Upper lobe of right lung (tissue), 1 donor: ENCODE results near the gene IQCB1. TPM values are rescaled to one million over a fixed set of nuclear protein-coding genes. Genes with fewer than 3 reads are reported as not detected.

Source experiments
- ATAC-seq: fragments of 200-7000 bp; cut with Tn5 transposase; one replicate; pipeline ENCODE4 v1.9.1; 2020; ENCODE audit warnings: mild to moderate bottlenecking, moderate library complexity
- DNase-seq: peaks from one replicate; pipeline ENCODE4 v3.0.0-alpha.2; 2020
- H3K27ac ChIP-seq: fragments of 200-600 bp; one replicate; pipeline ENCODE4 v1.8.0; 2022
- H3K27me3 ChIP-seq: fragments of 200-600 bp; one replicate; pipeline ENCODE4 v1.8.0; 2022; ENCODE audit warnings: mild to moderate bottlenecking
- H3K36me3 ChIP-seq: fragments of 200-600 bp; one replicate; pipeline ENCODE4 v1.8.0; 2022
- H3K4me1 ChIP-seq: fragments of 200-600 bp; one replicate; pipeline ENCODE4 v1.8.0; 2022
- H3K4me3 ChIP-seq: fragments of 200-600 bp; one replicate; pipeline ENCODE4 v1.8.0; 2022; ENCODE audit warnings: mild to moderate bottlenecking
- H3K9me3 ChIP-seq: fragments of 200-600 bp; one replicate; pipeline ENCODE4 v1.8.0; 2022
- intact Hi-C: fragments of 100-400 bp; cut with DNase I; formaldehyde crosslinking; loops from one replicate; pipeline ENCODE4 v1.11.0; 2022
- total RNA-seq: library from RNA; stranded (reverse); fragmentation: NEBNext Ultra II Directional; extraction: Animal tissue kit (Norgen Biotek cat#: 25700); gene quantifications from one replicate; pipeline ENCODE4 v1.2.1, GENCODE V29; 2021
- TF ChIP-seq, protein P1 (sequence below): fragments of 200-600 bp; IDR thresholded peaks from one replicate; pipeline ENCODE4 v1.8.0; 2022; ENCODE audit warnings: antibody characterized with exemption
- donor health status: DM: no; HTN: yes; CAD: no; lungs with severe emphysema.

The IQCB1 gene
- total RNA-seq, 1 donor from 2014 or later, result 14.5 TPM

DNA sequence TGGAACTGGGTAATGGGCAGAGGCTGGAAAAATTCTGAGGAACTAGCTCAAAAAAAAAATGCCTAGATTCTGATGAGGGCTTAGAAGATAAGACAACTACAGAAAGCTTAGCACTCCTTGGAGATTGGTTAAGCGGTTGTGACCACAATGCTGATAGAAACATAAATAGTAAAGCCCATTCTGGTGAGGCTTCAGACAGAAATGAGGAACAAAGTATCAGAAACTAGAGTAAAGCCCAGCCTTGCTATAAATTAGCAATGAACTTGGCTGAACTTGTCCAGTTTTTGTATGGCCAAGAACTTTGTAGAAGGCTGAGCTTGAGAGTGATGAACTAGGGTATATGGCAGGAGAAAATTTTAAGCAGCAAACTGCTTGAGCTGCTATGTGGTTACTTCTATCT is 110.7 kb downstream of the IQCB1 start:
- no peak for ATAC-seq
- Histone ChIP-seq H3K9me3 (no peaks in the 10 kb centered on the region), H3K27ac (no peak overlapping the region), H3K27me3 (no peaks in the 10 kb centered on the region), H3K4me1 (no peaks in the 10 kb centered on the region), H3K4me3 (no peak overlapping the region), H3K36me3 (peaks cover 98% of the 10 kb centered on the region)
- intact Hi-C loops, result no loop called here
- no peak for DNase-seq
- TF ChIP-seq, protein P1, sequence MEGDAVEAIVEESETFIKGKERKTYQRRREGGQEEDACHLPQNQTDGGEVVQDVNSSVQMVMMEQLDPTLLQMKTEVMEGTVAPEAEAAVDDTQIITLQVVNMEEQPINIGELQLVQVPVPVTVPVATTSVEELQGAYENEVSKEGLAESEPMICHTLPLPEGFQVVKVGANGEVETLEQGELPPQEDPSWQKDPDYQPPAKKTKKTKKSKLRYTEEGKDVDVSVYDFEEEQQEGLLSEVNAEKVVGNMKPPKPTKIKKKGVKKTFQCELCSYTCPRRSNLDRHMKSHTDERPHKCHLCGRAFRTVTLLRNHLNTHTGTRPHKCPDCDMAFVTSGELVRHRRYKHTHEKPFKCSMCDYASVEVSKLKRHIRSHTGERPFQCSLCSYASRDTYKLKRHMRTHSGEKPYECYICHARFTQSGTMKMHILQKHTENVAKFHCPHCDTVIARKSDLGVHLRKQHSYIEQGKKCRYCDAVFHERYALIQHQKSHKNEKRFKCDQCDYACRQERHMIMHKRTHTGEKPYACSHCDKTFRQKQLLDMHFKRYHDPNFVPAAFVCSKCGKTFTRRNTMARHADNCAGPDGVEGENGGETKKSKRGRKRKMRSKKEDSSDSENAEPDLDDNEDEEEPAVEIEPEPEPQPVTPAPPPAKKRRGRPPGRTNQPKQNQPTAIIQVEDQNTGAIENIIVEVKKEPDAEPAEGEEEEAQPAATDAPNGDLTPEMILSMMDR, result no peak

DNA sequence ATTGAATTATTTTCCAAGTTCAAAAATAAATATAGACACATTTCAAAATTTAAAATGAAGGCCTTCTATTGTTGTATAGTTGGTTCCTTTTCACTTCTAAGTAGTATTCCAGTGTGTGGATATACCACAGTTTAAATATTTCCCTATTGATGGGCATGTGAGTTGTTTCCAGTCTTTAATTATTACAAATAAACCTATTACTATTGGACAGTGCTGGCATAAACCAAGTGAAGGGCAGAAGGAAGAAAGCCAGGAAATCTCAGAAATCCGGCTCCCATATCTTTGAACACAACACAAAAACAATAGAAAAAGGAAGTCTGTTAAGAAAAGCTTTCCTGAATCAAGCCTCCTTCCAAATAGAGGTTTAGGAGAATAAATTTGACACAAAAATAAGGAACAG is 111.4 kb downstream of the IQCB1 start:
- DNase-seq (no peak), ATAC-seq (no peak)
- intact Hi-C loops, result no loop called here
- peaks cover 97% of the 10 kb centered on the region for H3K36me3 ChIP-seq
- H3K4me1 ChIP-seq, result no peaks in the 10 kb centered on the region
- H3K27ac ChIP-seq, result no peak overlapping the region
- H3K9me3 ChIP-seq, result no peaks in the 10 kb centered on the region
- no peaks in the 10 kb centered on the region for H3K27me3 ChIP-seq
- no peak overlapping the region for H3K4me3 ChIP-seq
- TF ChIP-seq, protein P1, result no peak

DNA sequence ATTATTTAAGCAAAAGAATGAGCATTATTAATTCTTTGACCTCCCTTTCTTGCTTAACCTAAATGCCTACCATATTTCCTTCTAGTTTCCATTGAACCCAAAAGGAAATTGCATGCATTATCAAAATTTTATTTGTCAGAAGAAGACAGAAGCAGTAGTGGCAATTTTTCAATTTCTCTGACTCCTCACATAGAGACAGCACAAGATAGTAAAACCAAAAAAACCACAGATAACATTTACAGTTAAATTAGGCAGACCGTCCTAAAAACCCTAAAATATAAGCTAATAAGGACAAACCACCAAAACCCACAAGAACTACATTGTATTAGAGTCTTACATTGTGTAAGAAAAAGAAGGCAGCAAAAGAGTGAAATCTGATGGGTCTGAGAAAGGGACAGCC is 112.4 kb downstream of the IQCB1 start:
- peaks cover 97% of the 10 kb centered on the region for H3K36me3 ChIP-seq
- intact Hi-C loops, result no loop called here
- H3K27me3 ChIP-seq, result no peaks in the 10 kb centered on the region

DNA sequence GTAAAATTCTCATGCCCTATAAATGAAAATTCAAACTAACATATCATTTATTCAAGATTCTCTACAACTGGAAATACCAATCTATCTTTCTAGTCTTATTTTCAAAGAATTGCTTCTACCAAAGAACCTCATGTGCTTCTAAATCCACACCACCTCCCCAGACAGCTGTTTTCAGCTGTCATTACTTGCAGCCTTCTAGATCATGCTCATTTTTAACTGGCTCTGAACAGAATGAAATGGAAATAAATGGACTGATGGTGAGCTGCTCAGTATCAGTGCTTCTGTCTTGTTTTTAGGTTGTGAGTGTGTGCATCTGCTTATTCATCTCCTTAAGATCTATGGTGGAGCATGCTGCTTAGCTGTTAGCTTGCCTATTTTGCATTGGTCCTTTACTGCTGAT is 114.7 kb downstream of the IQCB1 start:
- Histone ChIP-seq H3K4me1 (no peaks in the 10 kb centered on the region), H3K36me3 (peaks cover 99% of the 10 kb centered on the region), H3K9me3 (no peaks in the 10 kb centered on the region), H3K4me3 (no peak overlapping the region), H3K27ac (no peak overlapping the region), H3K27me3 (no peaks in the 10 kb centered on the region)
- no peak for ATAC-seq
- intact Hi-C loops, result no loop called here
- TF ChIP-seq, protein P1, result no peak
- DNase-seq, result no peak

More for the DNA sequence above, 112.4 kb downstream of the IQCB1 start:
- Histone ChIP-seq H3K9me3 (no peaks in the 10 kb centered on the region), H3K27ac (no peak overlapping the region), H3K4me3 (no peak overlapping the region), H3K4me1 (no peaks in the 10 kb centered on the region)
- no peak for ATAC-seq
- TF ChIP-seq, protein P1, result no peak
- no peak for DNase-seq

Other genes with a start within 250 kb of the IQCB1 start
- 0.09 TPM for gene FBXO40, start 241.7 kb downstream of the IQCB1 start, total RNA-seq
- gene HCLS1, start 174.2 kb downstream of the IQCB1 start, total RNA-seq, result 76.5 TPM
- gene GOLGB1, start 85.3 kb downstream of the IQCB1 start, total RNA-seq, result 57.0 TPM
- gene EAF2, start 149 bp upstream of the IQCB1 start, total RNA-seq, result 4.8 TPM
- 63.6 TPM for gene SLC15A2, start 59.3 kb upstream of the IQCB1 start, total RNA-seq
- gene ILDR1, start 187.2 kb upstream of the IQCB1 start, total RNA-seq, result 6.9 TPM
- gene CD86, start 220.3 kb upstream of the IQCB1 start, total RNA-seq, result 27.4 TPM